ENCODE measurements around the gene TMEM132D. TPM values are rescaled to one million over a fixed set of nuclear protein-coding genes. Genes with fewer than 3 reads are reported as not detected.

The TMEM132D gene
- total and polyA plus RNA-seq, 4 donors, result 0.01 to 0.14 (median 0.08) TPM

DNA sequence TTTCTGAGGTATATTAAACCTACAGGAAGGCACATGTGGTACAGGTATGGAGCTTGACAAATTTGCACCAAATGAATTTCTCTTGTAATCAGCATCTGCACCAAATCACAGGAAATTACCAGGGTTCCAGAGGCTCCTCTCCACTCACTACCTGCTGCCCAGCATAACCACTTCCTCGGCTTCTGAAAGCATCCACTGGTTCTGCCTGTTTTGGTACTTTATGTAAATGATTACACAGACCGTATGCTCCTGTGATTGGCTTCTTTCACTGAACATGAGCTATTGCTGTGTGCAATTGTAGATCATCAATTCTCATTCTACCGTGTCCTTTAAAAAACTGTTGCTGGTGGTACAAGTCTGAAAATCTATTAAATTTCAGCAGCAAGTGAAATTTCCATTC lies 522.1 kb downstream of the TMEM132D start (continued):
- TF ChIP-seq TAF1 (conservative IDR thresholded peaks at IDR 0.05), result no peak
- no peak for TF ChIP-seq RXRA (IDR thresholded peaks at IDR 0.05)
- no peak for TF ChIP-seq HNF4A (conservative IDR thresholded peaks at IDR 0.05)
- TF ChIP-seq, protein P1, sequence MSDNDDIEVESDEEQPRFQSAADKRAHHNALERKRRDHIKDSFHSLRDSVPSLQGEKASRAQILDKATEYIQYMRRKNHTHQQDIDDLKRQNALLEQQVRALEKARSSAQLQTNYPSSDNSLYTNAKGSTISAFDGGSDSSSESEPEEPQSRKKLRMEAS (IDR thresholded peaks at IDR 0.05), result no peak
- TF ChIP-seq EGR1 (IDR thresholded peaks at IDR 0.05; ENCODE audit: low read depth in 2 of 2), result no peak
- TF ChIP-seq GABPA (IDR thresholded peaks at IDR 0.05 in 1 of 2, conservative IDR thresholded peaks at IDR 0.05 in 1 of 2), result no peak

DNA sequence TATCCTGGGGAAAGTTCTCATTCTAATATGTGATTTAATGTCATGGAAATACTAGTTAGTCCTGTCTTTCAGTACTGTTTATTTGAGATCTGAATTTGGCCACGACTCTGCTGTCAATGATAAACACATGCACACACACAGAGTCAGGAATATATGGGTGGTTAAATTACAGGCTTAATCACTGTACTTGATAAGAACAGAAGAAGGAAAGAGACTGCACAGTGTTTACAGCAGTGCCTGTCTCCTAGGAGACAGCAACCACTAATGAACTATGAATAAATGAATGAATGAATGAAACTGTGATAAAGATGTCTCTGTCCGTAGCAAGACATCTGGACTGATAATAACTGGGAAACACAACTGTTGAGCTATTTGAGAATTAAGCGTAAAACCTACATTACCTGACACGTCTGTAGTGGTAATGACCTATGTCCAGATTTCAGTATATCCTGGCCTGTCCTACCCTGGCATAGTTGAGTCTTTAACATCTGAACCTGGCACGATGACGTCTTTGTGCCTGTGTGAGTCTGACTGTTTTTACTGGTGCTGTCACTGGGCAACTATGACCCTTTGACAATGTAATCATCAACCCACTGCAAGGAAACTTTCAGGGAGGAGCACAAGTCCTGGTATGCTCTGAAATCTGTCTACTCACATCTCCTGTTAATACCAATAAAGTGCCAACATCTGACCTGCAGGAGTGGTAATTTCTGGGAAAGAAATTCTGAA lies 524.6 kb downstream of the TMEM132D start:
- H3K36me3 ChIP-seq (ENCODE audit: control insufficient read depth in 4 of 4, insufficient read depth in 3 of 4, low read depth in 1 of 4, low read length in 3 of 4), result no peaks in the 10 kb centered on the region
- WGBS, result 60% methylated on average over 6 of the region's 6 CpGs
- H3K4me3 ChIP-seq (ENCODE audit: low read depth in 1 of 3, low read length in 3 of 3), result no peak overlapping the region
- TF ChIP-seq JUND (IDR thresholded peaks at IDR 0.05) (no peak), NR2F2 (IDR thresholded peaks at IDR 0.05) (no peak), TAF1 (conservative IDR thresholded peaks at IDR 0.05) (no peak), YY1 (IDR thresholded peaks at IDR 0.05) (no peak), RXRA (IDR thresholded peaks at IDR 0.05) (no peak), HNF4G (IDR thresholded peaks at IDR 0.05) (no peak), HNF4A (conservative IDR thresholded peaks at IDR 0.05) (no peak), FOXA2 (IDR thresholded peaks at IDR 0.05) (no peak), SP1 (IDR thresholded peaks at IDR 0.05) (no peak), FOXA1 (IDR thresholded peaks at IDR 0.05) (no peak)
- TF ChIP-seq, protein P2, sequence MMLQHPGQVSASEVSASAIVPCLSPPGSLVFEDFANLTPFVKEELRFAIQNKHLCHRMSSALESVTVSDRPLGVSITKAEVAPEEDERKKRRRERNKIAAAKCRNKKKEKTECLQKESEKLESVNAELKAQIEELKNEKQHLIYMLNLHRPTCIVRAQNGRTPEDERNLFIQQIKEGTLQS (IDR thresholded peaks at IDR 0.05), result no peak
- TF ChIP-seq, protein P1 (IDR thresholded peaks at IDR 0.05), result no peak
- TF ChIP-seq, protein P3, sequence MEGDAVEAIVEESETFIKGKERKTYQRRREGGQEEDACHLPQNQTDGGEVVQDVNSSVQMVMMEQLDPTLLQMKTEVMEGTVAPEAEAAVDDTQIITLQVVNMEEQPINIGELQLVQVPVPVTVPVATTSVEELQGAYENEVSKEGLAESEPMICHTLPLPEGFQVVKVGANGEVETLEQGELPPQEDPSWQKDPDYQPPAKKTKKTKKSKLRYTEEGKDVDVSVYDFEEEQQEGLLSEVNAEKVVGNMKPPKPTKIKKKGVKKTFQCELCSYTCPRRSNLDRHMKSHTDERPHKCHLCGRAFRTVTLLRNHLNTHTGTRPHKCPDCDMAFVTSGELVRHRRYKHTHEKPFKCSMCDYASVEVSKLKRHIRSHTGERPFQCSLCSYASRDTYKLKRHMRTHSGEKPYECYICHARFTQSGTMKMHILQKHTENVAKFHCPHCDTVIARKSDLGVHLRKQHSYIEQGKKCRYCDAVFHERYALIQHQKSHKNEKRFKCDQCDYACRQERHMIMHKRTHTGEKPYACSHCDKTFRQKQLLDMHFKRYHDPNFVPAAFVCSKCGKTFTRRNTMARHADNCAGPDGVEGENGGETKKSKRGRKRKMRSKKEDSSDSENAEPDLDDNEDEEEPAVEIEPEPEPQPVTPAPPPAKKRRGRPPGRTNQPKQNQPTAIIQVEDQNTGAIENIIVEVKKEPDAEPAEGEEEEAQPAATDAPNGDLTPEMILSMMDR (IDR thresholded peaks at IDR 0.05; ENCODE audit: low read depth, low read length, missing input control), result no peak
- H3K9me3 ChIP-seq (ENCODE audit: control insufficient read depth in 4 of 4, low read length in 3 of 4), result peaks cover 0 to 4% (median 1%) of the 10 kb centered on the region in 4 donors
- no peak overlapping the region for H3K9ac ChIP-seq (ENCODE audit: low read depth in 1 of 2, low read length in 2 of 2)
- no peaks in the 10 kb centered on the region for H3K4me1 ChIP-seq (ENCODE audit: control insufficient read depth in 4 of 4, insufficient read depth in 4 of 4, low read length in 3 of 4)
- no peaks in the 10 kb centered on the region for H3K27me3 ChIP-seq (ENCODE audit: control insufficient read depth in 4 of 4, insufficient read depth in 4 of 4, low read length in 3 of 4)
- no peak for DNase-seq (ENCODE audit: low spot score)
- H3K27ac ChIP-seq (ENCODE audit: low read depth in 1 of 2, low read length in 2 of 2), result no peak overlapping the region

DNA sequence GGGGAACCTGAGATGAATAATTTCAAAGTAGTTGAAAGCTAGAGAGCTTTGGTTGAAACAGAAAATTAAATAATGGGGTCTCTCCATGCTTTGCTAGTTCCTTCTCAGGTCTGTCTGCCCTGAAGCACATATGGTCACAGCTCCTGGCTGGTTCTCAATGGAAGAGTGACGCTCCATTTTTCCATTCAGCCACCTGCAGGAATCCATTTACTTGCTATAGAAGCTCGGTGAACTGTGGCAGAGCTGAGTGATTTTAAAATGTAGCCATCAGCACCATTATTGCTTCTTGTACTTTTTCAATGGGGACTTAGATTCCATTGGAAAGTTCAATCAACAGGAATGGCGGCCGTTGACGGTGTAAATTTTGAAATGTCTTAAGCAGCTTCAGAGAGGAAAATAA lies 525.3 kb downstream of the TMEM132D start:
- H3K9ac ChIP-seq (ENCODE audit: low read depth in 1 of 2, low read length in 2 of 2), result no peak overlapping the region
- no peak for DNase-seq (ENCODE audit: low spot score)
- H3K27ac ChIP-seq (ENCODE audit: low read depth in 1 of 2, low read length in 2 of 2), result no peak overlapping the region
- no peaks in the 10 kb centered on the region for H3K36me3 ChIP-seq (ENCODE audit: control insufficient read depth in 4 of 4, insufficient read depth in 3 of 4, low read depth in 1 of 4, low read length in 3 of 4)
- peaks cover 0 to 4% (median 1%) of the 10 kb centered on the region in 4 donors for H3K9me3 ChIP-seq (ENCODE audit: control insufficient read depth in 4 of 4, low read length in 3 of 4)
- 70% methylated on average over 5 of the region's 5 CpGs for WGBS
- H3K4me1 ChIP-seq (ENCODE audit: control insufficient read depth in 4 of 4, insufficient read depth in 4 of 4, low read length in 3 of 4), result no peaks in the 10 kb centered on the region
- no peaks in the 10 kb centered on the region for H3K27me3 ChIP-seq (ENCODE audit: control insufficient read depth in 4 of 4, insufficient read depth in 4 of 4, low read length in 3 of 4)
- H3K4me3 ChIP-seq (ENCODE audit: low read depth in 1 of 3, low read length in 3 of 3), result no peak overlapping the region
- TF ChIP-seq RXRA (IDR thresholded peaks at IDR 0.05), result no peak
- no peak for TF ChIP-seq NR2F2 (IDR thresholded peaks at IDR 0.05)
- TF ChIP-seq, protein P4, sequence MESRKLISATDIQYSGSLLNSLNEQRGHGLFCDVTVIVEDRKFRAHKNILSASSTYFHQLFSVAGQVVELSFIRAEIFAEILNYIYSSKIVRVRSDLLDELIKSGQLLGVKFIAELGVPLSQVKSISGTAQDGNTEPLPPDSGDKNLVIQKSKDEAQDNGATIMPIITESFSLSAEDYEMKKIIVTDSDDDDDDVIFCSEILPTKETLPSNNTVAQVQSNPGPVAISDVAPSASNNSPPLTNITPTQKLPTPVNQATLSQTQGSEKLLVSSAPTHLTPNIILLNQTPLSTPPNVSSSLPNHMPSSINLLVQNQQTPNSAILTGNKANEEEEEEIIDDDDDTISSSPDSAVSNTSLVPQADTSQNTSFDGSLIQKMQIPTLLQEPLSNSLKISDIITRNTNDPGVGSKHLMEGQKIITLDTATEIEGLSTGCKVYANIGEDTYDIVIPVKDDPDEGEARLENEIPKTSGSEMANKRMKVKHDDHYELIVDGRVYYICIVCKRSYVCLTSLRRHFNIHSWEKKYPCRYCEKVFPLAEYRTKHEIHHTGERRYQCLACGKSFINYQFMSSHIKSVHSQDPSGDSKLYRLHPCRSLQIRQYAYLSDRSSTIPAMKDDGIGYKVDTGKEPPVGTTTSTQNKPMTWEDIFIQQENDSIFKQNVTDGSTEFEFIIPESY (IDR thresholded peaks at IDR 0.05), result no peak
- no peak for TF ChIP-seq EGR1 (IDR thresholded peaks at IDR 0.05; ENCODE audit: low read depth in 2 of 2)
- no peak for TF ChIP-seq SP1 (IDR thresholded peaks at IDR 0.05)
- no peak for TF ChIP-seq YY1 (IDR thresholded peaks at IDR 0.05)
- no peak for TF ChIP-seq FOXA2 (IDR thresholded peaks at IDR 0.05)
- TF ChIP-seq, protein P1 (IDR thresholded peaks at IDR 0.05), result no peak
- no peak for TF ChIP-seq JUND (IDR thresholded peaks at IDR 0.05)

Measured in liver (tissue), 9 donors.